K562 (cell line): Measurements from ENCODE around the gene EMILIN3. TPM values are rescaled to one million over a fixed set of nuclear protein-coding genes. Genes with fewer than 3 reads are reported as not detected.
A peak's percentile ranks its signal among the peaks of the same experiment; 100 is the strongest.

Experiments used
- EP400 ChIP-seq: fragments of 450-650 bp; IDR thresholded peaks from 2 replicates; pipeline ENCODE4 v1.6.1; 2017; ENCODE audit warnings: antibody characterized with exemption, mild to moderate bottlenecking, moderate library complexity
- FOXA1 ChIP-seq: fragments of 450-650 bp; IDR thresholded peaks from 2 replicates; pipeline ENCODE4 v1.6.1; 2016; ENCODE audit warnings: mild to moderate bottlenecking, borderline replicate concordance
- NBN ChIP-seq: fragments of 450-650 bp; IDR thresholded peaks from 2 replicates; pipeline ENCODE4 v1.6.1; 2016; ENCODE audit warnings: low read depth, mild to moderate bottlenecking
- NRF1 ChIP-seq, 2 experiments: fragments of 450-650 bp; IDR thresholded peaks in 1 of 2; conservative IDR thresholded peaks in 1 of 2; 2 replicates each; pipeline ENCODE4 v1.6.1; 2014; ENCODE audit warnings: mild to moderate bottlenecking in 2 of 2
- POLR3G ChIP-seq: IDR thresholded peaks from 2 replicates; pipeline ENCODE4 v1.6.1; 2011; ENCODE audit not compliant: insufficient read length, insufficient replicate concordance; ENCODE audit errors: extremely low read depth
- RBBP5 ChIP-seq: fragments of 200-600 bp; sonication (generic); IDR thresholded peaks from 2 replicates; pipeline ENCODE4 v1.6.1; 2012; ENCODE audit warnings: borderline replicate concordance, mild to moderate bottlenecking, low read length, control low read depth, inconsistent platforms; ENCODE audit not compliant: insufficient read depth, poor library complexity, severe bottlenecking
- RBM39 ChIP-seq: fragments of 200-400 bp; formaldehyde crosslinking; optimal IDR thresholded peaks from 2 replicates; pipeline ENCODE3; 2018; ENCODE audit warnings: low read depth, low read length
- RHOXF2B ChIP-seq: fragments of 250-450 bp; sonication (Bioruptor Pico); conservative IDR thresholded peaks from 2 replicates; pipeline ENCODE4 v1.5.1; 2021
- ZNF551 ChIP-seq: fragments of 250-450 bp; sonication (Bioruptor Pico); IDR thresholded peaks from 2 replicates; pipeline ENCODE4 v1.5.0; 2021; ENCODE audit warnings: mild to moderate bottlenecking, moderate library complexity
- polyA plus RNA-seq, 8 experiments: library from polyadenylated mRNA; depleted of rRNA in 4 of 8; stranded (reverse) in 5 of 8; unstranded in 3 of 8; fragments of >200 nt; fragmentation: Nextera tagmentation in 2 of 8; fragmentation: Illumina TruSeq in 1 of 8; extraction: Ambion mirVana in 2 of 8; extraction: Trizol in 1 of 8; gene quantifications; 2 replicates each; pipeline versions ENCODE4 v1.2.1 to v1.2.3, GENCODE V29; 2011 to 2014; ENCODE audit warnings: inconsistent platforms in 1 of 8, missing spikeins in 1 of 8
- total RNA-seq, 7 experiments: library from RNA; depleted of rRNA in 6 of 7; stranded (reverse); fragments of >200 nt in 6 of 7; fragmentation: Illumina TruSeq in 2 of 7; extraction: Trizol in 2 of 7; gene quantifications; 2 replicates each; pipeline versions ENCODE4 v1.2.1 to v1.2.3, GENCODE V29; 2011 to 2021; ENCODE audit warnings: low replicate concordance in 1 of 7
- TF ChIP-seq, protein P1 (sequence below): fragments of 450-650 bp; formaldehyde crosslinking; IDR thresholded peaks from 2 replicates; pipeline ENCODE4 v1.4.0; 2020; ENCODE audit warnings: mild to moderate bottlenecking, moderate library complexity
- TF ChIP-seq, protein P2 (sequence below): fragments of 250-450 bp; sonication (Bioruptor Pico); IDR thresholded peaks from 2 replicates; pipeline ENCODE4 v1.4.0; 2020
- TF ChIP-seq, protein P3 (sequence below): fragments of 450-650 bp; conservative IDR thresholded peaks from 2 replicates; pipeline ENCODE4 v1.6.1; 2016; ENCODE audit warnings: missing genetic modification characterization, low read depth, mild to moderate bottlenecking, missing compliant biosample characterization, moderate library complexity

EMILIN3 gene
- total and polyA plus RNA-seq, 9 of the 15 experiments (the other 6 are each of a cell fraction or from before 2014, with no cell fraction given) = 0.01 to 0.07 TPM; not detected in 7

DNA sequence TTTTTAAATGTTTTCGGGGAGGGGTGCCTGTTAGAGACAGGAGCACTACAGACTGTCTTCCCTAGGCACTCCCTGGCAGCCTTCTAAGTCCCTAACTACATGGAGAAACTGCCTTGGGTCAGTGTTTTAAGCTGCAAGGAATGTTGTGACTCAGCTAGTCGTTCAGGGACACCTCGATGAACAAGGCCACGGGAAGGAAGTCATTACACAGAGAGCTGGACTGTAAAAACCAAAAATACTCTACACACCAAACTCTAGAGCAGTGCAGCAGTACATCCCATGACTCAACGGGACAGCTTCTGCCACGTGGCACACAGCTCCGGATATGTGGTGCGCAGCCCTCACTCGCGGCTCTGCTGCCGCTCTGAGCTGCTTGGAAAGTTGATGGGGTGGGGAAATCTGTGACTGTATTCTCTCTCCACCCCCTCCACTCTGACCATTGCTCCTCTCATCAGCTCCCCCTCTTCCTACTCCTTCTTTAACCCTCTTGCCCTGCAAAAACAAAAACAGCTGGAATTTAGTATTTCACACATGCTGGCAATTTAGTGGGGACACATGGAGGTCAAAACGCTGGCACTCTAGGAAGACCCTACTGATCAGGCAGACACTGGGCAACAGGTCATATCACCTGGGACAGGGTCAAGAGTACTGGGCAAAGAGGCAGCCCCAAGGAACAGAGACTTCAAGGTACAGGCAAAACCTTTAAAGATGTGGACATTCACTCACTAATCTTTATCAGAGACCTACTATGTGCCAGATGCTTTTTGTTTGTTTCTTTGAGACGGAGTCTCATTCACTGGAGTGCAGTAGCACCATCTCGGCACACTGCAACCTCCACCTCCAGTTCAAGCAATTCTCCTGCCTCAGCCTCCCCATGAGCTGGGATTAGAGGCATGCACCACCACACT, 36.9 kb downstream of the EMILIN3 start (continued):
- TF ChIP-seq, protein P1, sequence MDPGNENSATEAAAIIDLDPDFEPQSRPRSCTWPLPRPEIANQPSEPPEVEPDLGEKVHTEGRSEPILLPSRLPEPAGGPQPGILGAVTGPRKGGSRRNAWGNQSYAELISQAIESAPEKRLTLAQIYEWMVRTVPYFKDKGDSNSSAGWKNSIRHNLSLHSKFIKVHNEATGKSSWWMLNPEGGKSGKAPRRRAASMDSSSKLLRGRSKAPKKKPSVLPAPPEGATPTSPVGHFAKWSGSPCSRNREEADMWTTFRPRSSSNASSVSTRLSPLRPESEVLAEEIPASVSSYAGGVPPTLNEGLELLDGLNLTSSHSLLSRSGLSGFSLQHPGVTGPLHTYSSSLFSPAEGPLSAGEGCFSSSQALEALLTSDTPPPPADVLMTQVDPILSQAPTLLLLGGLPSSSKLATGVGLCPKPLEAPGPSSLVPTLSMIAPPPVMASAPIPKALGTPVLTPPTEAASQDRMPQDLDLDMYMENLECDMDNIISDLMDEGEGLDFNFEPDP (CRISPR knock-in tag) = no peak
- TF ChIP-seq FOXA1 = no peak
- TF ChIP-seq RBBP5 = no peak
- peak; percentile 46; the same call in 1 of the 2 replicates for TF ChIP-seq EP400
- TF ChIP-seq POLR3G = no peak
- TF ChIP-seq NRF1 (conservative IDR thresholded peaks at IDR 0.05 in 1 of 2, IDR thresholded peaks at IDR 0.05 in 1 of 2) = peak; percentile 17 to 44; a peak in 2 of 4 replicates
- TF ChIP-seq, protein P2, sequence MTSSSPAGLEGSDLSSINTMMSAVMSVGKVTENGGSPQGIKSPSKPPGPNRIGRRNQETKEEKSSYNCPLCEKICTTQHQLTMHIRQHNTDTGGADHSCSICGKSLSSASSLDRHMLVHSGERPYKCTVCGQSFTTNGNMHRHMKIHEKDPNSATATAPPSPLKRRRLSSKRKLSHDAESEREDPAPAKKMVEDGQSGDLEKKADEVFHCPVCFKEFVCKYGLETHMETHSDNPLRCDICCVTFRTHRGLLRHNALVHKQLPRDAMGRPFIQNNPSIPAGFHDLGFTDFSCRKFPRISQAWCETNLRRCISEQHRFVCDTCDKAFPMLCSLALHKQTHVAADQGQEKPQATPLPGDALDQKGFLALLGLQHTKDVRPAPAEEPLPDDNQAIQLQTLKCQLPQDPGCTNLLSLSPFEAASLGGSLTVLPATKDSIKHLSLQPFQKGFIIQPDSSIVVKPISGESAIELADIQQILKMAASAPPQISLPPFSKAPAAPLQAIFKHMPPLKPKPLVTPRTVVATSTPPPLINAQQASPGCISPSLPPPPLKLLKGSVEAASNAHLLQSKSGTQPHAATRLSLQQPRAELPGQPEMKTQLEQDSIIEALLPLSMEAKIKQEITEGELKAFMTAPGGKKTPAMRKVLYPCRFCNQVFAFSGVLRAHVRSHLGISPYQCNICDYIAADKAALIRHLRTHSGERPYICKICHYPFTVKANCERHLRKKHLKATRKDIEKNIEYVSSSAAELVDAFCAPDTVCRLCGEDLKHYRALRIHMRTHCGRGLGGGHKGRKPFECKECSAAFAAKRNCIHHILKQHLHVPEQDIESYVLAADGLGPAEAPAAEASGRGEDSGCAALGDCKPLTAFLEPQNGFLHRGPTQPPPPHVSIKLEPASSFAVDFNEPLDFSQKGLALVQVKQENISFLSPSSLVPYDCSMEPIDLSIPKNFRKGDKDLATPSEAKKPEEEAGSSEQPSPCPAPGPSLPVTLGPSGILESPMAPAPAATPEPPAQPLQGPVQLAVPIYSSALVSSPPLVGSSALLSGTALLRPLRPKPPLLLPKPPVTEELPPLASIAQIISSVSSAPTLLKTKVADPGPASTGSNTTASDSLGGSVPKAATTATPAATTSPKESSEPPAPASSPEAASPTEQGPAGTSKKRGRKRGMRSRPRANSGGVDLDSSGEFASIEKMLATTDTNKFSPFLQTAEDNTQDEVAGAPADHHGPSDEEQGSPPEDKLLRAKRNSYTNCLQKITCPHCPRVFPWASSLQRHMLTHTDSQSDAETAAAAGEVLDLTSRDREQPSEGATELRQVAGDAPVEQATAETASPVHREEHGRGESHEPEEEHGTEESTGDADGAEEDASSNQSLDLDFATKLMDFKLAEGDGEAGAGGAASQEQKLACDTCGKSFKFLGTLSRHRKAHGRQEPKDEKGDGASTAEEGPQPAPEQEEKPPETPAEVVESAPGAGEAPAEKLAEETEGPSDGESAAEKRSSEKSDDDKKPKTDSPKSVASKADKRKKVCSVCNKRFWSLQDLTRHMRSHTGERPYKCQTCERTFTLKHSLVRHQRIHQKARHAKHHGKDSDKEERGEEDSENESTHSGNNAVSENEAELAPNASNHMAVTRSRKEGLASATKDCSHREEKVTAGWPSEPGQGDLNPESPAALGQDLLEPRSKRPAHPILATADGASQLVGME = no peak
- TF ChIP-seq, protein P3, sequence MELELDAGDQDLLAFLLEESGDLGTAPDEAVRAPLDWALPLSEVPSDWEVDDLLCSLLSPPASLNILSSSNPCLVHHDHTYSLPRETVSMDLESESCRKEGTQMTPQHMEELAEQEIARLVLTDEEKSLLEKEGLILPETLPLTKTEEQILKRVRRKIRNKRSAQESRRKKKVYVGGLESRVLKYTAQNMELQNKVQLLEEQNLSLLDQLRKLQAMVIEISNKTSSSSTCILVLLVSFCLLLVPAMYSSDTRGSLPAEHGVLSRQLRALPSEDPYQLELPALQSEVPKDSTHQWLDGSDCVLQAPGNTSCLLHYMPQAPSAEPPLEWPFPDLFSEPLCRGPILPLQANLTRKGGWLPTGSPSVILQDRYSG = peak; percentile 68; the same call in 1 of the 2 replicates
- no peak for TF ChIP-seq RBM39
- TF ChIP-seq NBN = no peak
- no peak for TF ChIP-seq RHOXF2B (CRISPR knock-in tag)
- no peak for TF ChIP-seq ZNF551 (CRISPR knock-in tag)
- TF ChIP-seq, all 486 proteins: peak for 21
